Gastrocnemius medialis (tissue), 4 donors: ENCODE results near the gene TMEM74B.

ENCODE experiments used
- POLR2A ChIP-seq, 2 donors: fragments of 450-650 bp; IDR thresholded peaks; one replicate each; pipeline ENCODE4 v1.6.1; 2017; ENCODE audit warnings: antibody characterized with exemption in 2 of 2, mild to moderate bottlenecking in 2 of 2, moderate library complexity in 2 of 2
- TF ChIP-seq, protein P1 (sequence below), 5 experiments: fragments of 450-650 bp in 3 of 5; fragments of 200-600 bp in 2 of 5; sonication (generic) in 2 of 5; IDR thresholded peaks in 4 of 5; conservative IDR thresholded peaks in 1 of 5; 1 replicate in 4 of 5; 2 replicates in 1 of 5; pipeline ENCODE4 v1.5.1; 2016 to 2019; ENCODE audit warnings: antibody characterized with exemption in 5 of 5, mild to moderate bottlenecking in 3 of 5, moderate library complexity in 3 of 5

- TF ChIP-seq, protein P1, sequence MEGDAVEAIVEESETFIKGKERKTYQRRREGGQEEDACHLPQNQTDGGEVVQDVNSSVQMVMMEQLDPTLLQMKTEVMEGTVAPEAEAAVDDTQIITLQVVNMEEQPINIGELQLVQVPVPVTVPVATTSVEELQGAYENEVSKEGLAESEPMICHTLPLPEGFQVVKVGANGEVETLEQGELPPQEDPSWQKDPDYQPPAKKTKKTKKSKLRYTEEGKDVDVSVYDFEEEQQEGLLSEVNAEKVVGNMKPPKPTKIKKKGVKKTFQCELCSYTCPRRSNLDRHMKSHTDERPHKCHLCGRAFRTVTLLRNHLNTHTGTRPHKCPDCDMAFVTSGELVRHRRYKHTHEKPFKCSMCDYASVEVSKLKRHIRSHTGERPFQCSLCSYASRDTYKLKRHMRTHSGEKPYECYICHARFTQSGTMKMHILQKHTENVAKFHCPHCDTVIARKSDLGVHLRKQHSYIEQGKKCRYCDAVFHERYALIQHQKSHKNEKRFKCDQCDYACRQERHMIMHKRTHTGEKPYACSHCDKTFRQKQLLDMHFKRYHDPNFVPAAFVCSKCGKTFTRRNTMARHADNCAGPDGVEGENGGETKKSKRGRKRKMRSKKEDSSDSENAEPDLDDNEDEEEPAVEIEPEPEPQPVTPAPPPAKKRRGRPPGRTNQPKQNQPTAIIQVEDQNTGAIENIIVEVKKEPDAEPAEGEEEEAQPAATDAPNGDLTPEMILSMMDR (IDR thresholded peaks at IDR 0.05 in 4 of 5, conservative IDR thresholded peaks at IDR 0.05 in 1 of 5): no peak
- TF ChIP-seq POLR2A (IDR thresholded peaks at IDR 0.05): no peak
These were observed 24.9 kb upstream of the TMEM74B start for GRCh38 chr20:1209447-1210387.
